GM19452 (cell line): ENCODE measurements around the gene FBLN1.
"Not testable (repeated sequence)": the region's sequence is repeated elsewhere in the genome, so short reads cannot be mapped to it uniquely, and the experiment has no call there.

Experiments
- ATAC-seq: cut with Tn5 transposase; IDR thresholded peaks from one replicate; pipeline ENCODE4 v1.9.1; 2021; ENCODE audit not compliant: unreplicated experiment

FBLN1 gene, protein sequence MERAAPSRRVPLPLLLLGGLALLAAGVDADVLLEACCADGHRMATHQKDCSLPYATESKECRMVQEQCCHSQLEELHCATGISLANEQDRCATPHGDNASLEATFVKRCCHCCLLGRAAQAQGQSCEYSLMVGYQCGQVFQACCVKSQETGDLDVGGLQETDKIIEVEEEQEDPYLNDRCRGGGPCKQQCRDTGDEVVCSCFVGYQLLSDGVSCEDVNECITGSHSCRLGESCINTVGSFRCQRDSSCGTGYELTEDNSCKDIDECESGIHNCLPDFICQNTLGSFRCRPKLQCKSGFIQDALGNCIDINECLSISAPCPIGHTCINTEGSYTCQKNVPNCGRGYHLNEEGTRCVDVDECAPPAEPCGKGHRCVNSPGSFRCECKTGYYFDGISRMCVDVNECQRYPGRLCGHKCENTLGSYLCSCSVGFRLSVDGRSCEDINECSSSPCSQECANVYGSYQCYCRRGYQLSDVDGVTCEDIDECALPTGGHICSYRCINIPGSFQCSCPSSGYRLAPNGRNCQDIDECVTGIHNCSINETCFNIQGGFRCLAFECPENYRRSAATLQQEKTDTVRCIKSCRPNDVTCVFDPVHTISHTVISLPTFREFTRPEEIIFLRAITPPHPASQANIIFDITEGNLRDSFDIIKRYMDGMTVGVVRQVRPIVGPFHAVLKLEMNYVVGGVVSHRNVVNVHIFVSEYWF

DNA sequence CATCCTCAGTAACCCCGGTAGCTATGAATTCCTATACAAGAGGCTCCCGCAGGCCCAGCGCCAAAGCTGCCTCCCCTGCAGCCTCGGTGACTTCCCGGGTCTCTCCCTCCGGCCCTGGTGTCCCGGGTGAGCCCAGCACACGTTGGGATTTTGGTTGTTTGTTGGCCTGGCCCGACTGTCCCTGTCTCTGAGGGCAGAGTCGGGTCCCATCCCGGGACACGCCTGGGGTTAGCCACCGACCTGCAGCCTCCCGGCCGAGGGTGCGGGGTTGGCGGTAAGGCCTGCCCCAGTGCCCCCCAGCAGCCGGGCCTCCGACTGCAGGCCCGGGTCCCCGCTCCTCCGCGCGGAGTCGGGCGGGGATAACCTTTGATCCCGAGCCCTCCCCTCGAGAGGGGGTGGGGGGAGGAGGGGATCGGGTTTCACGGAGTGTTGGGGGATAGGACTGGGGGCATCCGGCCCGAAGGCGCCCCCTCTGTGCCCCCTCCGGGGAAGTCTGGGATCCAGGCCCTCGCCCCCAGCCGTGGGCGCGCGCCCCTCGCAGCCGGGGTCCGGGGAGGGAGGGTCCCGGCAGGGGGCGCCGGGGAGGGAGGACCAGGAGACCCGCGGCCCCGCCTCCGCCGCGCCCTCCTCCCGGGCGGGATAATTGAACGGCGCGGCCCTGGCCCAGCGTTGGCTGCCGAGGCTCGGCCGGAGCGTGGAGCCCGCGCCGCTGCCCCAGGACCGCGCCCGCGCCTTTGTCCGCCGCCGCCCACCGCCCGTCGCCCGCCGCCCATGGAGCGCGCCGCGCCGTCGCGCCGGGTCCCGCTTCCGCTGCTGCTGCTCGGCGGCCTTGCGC is at the start of gene FBLN1:
Gene FBLN1 (plus strand): TSS at position 669 of the 835 bp plus-strand sequence. CDS start 103 bp downstream, at position 772.
- no peak for ATAC-seq

DNA sequence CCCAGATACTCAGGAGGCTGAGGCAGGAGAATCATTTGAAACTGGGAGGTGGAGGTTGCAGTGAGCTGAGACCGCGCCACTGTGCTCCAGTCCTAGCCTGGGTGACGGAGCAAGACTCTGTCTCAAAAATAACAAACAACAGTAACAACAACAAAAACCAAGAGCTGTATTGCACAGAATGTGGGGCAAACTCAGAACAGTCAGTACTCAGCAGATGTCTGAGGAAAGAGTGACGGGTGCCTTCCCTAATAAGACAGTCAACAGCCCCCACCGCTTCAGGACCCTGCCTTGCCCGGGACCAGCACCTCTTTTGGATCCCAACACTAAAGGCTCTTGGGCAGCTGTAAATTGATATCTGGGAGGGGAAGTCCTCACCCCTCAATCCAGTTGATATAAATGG is 48.9 kb upstream of the FBLN1 start:
- ATAC-seq, result no peak

DNA sequence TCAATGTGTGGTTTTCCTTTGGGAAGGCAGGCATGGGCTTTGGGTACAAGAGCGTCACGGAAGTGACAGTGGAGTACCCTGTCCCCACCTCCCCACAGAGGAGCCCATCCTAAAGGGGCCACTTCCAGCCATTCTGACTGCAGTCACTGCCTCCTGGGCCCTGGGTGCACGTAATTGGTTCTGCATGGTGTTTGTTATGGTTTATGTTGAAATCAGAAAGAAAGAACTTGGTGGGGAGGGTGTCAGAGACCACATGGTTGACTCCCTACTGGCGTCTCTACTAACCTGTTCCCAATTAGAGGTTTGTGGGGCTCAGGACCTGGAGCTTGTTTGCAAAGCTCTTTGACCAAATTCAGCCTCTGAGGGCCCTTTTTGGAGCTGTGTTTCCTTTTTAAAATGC is 48.4 kb upstream of the FBLN1 start:
- no peak for ATAC-seq

DNA sequence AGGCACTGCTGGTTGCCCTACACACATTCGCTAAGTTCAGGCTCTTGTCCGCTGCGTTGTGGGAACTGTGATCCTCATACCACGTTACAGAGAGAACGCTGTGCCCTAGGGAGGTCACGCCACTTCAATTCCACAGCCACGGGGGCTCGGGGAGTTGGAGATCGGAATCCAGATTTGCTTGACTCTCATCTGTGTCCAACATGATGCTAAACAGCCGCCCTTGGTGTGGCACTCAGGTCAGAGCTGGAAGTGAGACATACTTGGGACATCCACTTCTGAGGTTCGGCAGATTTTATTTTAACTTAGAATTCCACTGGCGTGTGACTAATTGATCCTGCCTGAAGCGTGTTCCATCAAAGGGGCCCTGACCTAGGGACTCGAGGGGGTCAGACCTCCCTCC is 47.5 kb upstream of the FBLN1 start:
- ATAC-seq, result no peak

DNA sequence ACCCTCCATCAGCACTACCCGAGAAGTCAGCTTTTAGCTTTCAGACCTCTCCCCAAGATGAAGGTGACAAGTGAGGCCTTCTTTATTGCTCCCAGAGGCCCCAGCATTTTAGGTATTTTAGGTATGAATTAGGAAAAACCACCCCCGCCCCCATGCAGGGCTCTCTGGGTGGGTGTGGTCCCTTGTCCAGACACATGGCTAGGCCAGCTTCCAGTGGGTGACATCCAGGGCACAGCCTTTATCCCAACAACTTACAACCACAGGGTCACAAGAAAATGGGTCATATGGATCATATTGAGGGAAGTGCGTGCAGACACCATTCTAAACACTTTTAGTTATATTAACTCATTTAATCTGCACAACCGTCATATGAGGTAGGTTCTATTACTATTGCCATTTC is 47.1 kb upstream of the FBLN1 start:
- ATAC-seq, result no peak

DNA sequence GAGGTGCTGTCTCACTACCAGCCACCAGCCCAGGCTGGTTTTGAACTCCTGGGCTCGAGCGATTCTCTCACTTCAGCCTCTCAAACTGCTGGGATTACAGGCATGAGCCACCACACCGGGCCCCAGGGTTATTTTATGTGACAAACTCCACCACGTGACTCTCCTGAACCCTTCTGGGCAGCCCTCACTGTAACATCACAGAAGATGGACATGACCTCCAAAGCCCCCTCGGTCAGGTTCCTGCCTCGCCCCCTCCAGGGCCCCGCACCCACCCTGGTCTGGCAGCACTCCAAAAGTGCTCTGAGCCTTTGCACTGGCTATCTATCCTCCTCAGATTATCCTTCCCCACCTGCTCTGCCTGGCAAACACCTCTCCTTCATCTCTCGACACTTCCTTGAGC is 45.9 kb upstream of the FBLN1 start:
- no peak for ATAC-seq

DNA sequence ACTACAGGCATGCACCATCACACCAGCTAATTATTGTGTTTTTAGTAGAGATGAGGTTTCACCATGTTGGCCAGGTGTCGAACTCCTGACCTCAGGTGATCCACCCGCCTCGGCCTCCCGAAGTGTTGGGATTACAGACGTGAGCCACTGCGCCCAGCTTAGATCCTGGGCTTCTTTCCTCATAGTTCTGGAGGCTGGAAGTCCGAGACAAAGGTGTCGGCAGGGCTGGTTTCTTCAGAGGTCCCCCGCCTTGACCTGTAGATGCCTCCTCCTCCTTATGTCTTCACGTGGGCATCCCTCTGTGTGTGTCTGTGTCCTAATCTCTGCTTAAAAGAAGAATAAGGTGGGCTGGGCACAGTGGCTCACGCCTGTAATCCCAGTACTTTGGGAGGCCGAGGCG is 44.2 kb upstream of the FBLN1 start:
- ATAC-seq, result no peak

DNA sequence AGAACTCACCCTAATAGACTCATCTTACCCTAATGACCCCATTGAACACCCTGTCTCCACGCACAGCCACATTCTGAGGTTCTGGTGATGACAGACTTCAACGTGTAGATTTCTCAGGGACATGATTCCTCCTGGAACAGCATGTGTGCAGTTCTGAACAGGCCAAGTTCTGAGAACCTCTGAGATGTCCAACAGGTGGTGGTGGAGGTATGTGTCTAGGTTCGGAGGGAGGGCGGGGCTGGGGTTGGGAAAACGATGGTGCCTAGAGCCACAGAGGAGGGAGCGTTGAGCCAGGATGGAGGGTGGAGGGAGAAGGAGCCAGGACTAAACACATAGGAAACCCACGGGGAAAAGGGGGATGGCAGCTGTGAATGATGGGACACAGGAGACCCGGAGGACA is 43.4 kb upstream of the FBLN1 start:
- no peak for ATAC-seq

DNA sequence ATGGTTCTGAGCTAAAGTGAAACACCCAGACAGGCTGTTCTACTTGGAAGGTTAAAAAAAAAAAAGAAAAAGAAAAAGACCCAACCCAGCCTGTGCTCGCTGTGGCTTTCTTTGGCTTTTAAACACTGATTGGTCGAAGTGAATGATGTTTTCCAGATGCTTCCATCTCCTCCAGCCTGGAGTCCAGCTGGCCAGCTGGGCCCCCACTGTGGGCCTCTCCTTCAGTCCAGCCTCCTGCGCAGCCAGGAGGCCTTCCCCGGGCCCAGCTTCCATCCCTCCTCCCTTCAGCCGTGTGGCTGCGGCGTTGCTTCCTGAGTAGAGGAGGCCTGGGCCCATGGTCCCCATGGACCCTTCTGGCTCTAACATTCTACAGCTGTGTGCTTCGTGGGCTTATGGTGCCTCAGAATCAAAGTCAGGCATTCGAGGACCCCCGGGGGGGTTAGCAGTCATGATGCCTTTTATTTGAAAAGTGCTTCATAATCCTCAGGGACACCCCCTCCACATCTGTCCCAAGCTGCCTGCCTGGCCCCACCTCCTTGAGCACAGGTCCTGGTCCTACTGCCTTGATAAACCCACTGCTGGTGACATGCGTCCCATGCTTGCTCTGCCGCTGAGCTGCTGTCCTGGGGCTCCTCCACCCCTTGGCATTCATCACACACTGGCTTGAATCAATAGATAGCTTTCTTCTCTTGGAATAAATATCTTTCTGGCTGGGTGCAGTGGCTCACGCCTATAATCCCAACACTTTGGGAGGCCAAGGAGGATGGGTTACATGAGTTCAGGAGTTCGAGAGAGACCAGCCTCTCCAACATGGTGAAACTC is 42.2 kb upstream of the FBLN1 start:
- no peak for ATAC-seq

DNA sequence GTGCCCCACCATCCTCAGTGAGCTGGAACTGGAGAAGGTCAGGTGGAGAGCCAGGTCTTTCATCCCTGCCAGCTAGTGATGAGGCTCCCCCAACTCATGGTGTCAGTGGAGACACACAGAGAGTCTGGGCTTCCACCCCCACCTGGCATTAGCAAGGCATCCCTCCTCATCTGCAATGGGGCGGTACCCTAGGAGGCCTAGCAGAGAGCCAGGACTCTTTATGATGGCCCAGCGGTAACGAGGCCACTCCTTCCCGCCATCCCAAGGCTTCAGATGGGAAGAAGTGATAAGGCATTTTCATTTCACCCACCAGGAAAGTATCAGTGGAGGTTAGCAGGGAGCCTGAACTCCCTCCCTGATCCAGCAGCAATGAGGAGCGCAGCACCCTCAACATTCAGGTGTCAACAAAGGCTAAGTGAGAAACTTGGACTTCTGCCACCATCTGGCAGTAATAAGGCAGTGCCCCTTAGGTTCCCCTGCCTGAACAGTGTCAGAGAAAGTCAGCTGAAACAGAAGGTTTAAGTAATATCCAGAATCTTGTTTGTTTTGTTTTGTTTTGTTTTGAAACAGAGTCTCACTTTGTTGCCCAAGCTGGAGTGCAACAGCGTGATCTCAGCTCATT is 40.5 kb upstream of the FBLN1 start:
- no peak for ATAC-seq

DNA sequence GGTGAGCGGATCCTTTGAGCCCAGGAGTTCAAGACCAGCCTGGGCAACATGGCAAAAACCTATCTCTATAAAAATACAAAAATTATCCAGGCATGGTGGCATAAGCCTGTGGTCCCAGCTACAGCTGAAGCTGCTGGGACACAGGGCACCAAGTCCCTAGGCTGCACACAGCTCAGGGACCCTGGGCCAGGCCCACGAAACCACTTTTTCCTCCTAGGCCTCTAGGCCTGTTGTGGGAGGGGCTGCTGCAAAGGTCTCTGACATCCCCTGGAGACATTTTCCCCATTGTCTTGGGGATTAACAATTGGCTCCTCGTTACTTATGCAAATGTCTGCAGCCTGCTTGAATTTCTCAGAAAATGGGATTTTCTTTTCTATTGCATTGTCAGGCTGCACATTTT is 39.0 kb upstream of the FBLN1 start:
- not testable (repeated sequence) for ATAC-seq

DNA sequence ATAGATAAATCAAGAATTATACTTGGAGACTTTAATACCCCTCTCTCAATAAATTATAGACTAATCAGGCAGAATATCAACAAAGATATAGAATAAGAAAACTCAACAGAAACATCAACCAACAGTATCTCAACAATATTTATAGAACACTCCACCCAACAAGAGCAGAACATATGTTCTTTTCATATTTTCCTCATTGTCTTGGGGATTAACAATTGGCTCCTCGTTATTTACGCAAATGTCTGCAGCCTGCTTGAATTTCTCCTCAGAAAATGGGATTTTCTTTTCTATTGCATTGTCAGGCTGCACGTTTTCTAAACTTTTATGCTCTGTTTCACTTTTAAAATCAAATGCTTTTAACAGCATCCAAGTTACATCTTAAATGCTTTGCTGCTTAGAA is 37.0 kb upstream of the FBLN1 start:
- no peak for ATAC-seq

DNA sequence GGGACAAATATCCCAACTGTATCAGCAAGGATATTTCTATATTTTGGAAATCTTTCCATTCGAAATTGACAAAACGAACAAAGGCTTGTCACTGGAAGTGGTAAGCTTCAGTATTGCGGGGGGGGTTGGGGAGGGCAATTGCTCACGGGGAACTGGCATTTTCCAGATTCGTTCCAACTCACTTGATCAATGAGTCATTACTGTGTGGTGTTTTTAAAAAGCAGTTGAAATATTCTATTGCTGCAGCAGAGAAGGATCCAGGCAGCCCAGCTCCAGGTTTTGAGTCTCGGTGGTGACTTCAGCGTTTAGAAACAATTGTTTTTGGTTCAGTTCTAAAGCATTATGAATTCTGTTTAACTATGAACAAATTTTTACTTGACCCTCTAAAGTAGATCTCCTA is 33.8 kb upstream of the FBLN1 start:
- no peak for ATAC-seq

DNA sequence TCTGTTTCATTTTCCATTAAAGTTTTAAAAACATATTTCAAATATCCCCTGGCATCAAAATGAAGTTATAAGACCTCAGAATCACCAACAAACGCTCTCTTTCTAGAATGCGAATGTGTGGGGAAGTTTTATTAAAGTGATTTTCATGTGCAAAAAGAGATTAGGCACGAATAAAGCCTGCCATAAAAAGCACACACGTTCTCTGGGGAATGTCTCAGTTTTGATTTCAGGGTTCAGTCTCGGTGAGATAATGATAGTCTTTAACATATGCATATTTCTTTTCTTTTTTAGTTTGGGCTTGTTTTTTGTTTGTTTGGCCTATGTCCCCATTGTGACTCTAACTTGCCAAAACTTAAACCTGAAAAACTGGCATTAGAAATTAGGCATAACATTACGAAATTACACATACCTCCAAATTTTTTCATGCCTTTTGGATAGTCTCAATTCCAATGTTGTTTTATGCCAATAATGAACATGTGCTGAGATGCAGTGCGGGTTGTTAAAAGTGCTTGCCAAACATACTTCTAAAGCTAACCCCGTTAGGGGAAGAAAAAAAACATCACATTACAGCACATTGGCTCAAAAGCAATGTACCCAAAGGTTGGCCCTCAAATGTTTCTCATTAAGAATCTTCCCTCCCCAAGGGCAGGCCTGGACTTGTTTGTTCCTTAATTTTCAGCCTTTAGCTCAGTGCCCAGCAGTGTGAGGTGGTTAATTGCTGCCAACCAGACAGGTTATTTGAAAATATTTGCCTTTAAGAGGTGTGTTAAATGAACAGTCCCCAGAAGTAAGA is 33.2 kb upstream of the FBLN1 start:
- ATAC-seq, result no peak

DNA sequence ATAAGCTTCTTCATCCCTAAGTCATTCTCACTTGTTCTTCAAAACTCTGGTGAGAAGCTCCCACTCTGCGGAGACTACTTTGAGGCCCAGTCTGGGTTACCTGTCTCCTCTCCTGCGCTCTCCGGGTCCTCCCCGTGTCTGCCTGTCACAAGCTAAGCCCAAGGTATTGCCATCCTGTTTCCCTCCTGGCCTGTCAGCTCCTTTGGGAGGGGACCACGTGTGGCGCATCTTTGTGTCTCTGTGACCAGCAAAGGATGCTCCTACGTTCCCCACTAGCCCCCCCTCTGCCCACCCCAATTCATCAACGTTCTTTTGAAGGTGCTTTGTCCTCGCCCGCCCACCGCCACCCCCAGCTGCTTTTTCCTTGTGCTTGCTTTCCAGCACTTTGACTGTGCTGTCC is 31.8 kb upstream of the FBLN1 start:
- no peak for ATAC-seq

DNA sequence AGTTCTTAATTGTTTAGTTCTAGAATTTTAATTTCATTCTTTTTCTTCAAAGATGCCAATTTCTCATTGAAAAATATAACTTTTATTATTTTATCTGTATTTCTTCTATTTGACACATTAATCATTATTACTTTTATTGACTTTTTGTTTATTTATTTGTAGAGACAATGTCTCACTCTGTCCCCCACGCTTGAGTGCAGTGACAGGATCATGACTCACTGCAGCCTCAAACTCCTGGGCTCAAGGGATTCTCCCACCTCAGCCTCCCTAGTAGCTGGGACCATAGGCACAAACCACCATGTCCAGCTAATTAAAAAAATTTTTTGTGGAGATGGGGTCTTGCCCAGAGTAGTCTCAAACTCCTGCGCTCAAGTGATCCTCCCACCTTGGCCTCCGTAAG is 30.3 kb upstream of the FBLN1 start:
- ATAC-seq, result no peak

DNA sequence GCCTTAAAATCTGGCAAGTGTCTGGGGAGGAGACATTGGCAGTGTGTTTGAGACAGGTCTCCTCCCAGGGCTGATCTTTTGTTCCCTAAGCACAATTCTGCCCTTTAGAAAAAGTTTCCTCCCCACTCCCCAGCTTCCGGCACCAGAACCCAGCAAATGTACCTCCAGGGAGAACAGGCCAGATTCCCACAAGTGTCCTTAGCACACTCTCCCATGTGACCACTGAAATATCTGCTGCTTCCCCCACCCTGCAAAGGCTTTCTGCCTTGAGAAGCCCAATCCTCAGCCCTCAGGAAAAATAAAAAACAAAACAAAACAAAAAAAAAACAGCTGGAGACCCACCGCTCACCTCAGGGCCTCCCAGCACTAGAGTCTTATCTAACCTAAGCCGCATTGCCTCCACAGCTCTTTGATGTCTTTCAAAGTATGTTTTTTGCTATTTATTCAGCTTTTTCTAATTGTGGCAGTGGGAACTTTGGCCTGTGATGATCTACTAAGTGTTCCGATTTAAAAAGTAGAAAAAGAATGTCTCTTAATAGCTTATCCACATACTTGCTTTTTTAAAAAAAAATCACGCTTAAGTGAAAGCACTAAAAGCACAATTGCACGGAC is 29.0 kb upstream of the FBLN1 start:
- no peak for ATAC-seq

DNA sequence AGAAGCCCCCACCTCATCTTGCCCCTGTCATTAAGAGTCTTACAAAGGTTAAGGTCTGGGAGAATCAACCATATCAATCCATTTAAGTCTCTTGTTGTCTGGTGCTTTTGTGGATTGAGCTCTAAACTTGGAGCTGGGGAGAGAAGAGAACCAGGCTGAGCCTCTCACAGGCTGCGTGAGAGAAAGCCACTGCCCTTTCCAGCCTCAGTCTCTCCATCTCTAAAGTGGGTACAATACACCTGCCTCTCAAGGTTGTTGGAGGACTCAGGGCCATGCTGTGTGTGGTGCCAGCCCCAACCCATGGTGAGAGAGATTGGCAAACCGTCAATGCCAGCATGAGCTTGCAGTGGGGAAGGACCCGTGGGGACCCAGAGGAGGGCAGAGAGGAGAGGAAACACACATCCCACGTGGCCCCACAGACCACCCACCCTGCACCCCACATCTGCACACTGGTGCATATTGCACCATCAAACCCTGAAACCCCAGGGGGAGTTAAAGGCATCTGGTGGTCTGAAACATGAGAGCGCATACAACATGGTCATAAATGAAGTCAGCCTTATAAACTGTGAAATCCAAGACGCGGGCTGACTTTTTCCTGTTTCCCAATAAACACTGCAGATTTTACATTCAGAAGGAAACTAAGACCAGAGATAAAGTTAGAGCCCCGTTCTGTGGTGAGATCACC is 27.5 kb upstream of the FBLN1 start:
- no peak for ATAC-seq
